GM18868 (cell line): Measurements from ENCODE around the gene ANKRD30A.
"Not testable (repeated sequence)": the region's sequence is repeated elsewhere in the genome, so short reads cannot be mapped to it uniquely, and the experiment has no call there.

Experiments
- ATAC-seq: cut with Tn5 transposase; IDR thresholded peaks from one replicate; pipeline ENCODE4 v1.9.1; 2021; ENCODE audit warnings: mild to moderate bottlenecking, moderate library complexity; ENCODE audit not compliant: unreplicated experiment

The ANKRD30A gene

GRCh38 chr10:37125191-37125732 lies at the start of gene ANKRD30A:
ANKRD30A (plus strand) TSS chr10:37125598; CDS start chr10:37125788, 190 bp downstream.
- ATAC-seq, result no peak

GRCh38 chr10:37076083-37076482 lies 49.3 kb upstream of the ANKRD30A start:
- not testable (repeated sequence) for ATAC-seq

GRCh38 chr10:37095792-37096573 lies 29.4 kb upstream of the ANKRD30A start:
- ATAC-seq, result no peak

GRCh38 chr10:37101261-37101660 lies 24.1 kb upstream of the ANKRD30A start:
- ATAC-seq, result no peak

- ATAC-seq, result no peak
Observed at GRCh38 chr10:37109000-37109399, 16.4 kb upstream of the ANKRD30A start.

GRCh38 chr10:37124532-37124931 lies 866 bp upstream of the ANKRD30A start:
- no peak for ATAC-seq

- ATAC-seq, result no peak
Observed at GRCh38 chr10:37125921-37126320, 523 bp downstream of the ANKRD30A start.

- ATAC-seq, result no peak
Observed at GRCh38 chr10:37146443-37146842, 21.0 kb downstream of the ANKRD30A start.

GRCh38 chr10:37162430-37162829 lies 37.0 kb downstream of the ANKRD30A start:
- ATAC-seq, result not testable (repeated sequence)

GRCh38 chr10:37171945-37172344 lies 46.5 kb downstream of the ANKRD30A start:
- not testable (repeated sequence) for ATAC-seq

- not testable (repeated sequence) for ATAC-seq
Observed at GRCh38 chr10:37178296-37178695, 52.9 kb downstream of the ANKRD30A start.

GRCh38 chr10:37182719-37183118 lies 57.3 kb downstream of the ANKRD30A start:
- ATAC-seq, result not testable (repeated sequence)

GRCh38 chr10:37206132-37206531 lies 80.7 kb downstream of the ANKRD30A start:
- no peak for ATAC-seq

- ATAC-seq, result no peak
Observed at GRCh38 chr10:37220866-37221265, 95.5 kb downstream of the ANKRD30A start.

GRCh38 chr10:37222046-37222445 lies 96.6 kb downstream of the ANKRD30A start:
- no peak for ATAC-seq

GRCh38 chr10:37225163-37225562 lies 99.8 kb downstream of the ANKRD30A start:
- no peak for ATAC-seq

GRCh38 chr10:37226524-37226923 lies 101.1 kb downstream of the ANKRD30A start:
- no peak for ATAC-seq

- no peak for ATAC-seq
Observed at GRCh38 chr10:37234692-37235091, 109.3 kb downstream of the ANKRD30A start.

- ATAC-seq, result no peak
Observed at GRCh38 chr10:37236093-37236492, 110.7 kb downstream of the ANKRD30A start.

- no peak for ATAC-seq
Observed at GRCh38 chr10:37240223-37240622, 114.8 kb downstream of the ANKRD30A start.

- ATAC-seq, result no peak
Observed at GRCh38 chr10:37246637-37247036, 121.2 kb downstream of the ANKRD30A start.

- not testable (repeated sequence) for ATAC-seq
Observed at GRCh38 chr10:37255837-37256236, 130.4 kb downstream of the ANKRD30A start.
